HEK293 (cell line): ENCODE results near the gene BICD1.

Source experiments
- CTCF ChIA-PET: fragments of 350-600 bp; formaldehyde crosslinking; extraction: SDS; loops from one replicate; lab custom pipeline; 2021; ENCODE audit warnings: antibody characterized with exemption; lab: Yijun Ruan, JAX
- POLR2A ChIA-PET: fragments of 300-600 bp; formaldehyde crosslinking; extraction: SDS; loops from one replicate; lab custom pipeline; 2020; ENCODE audit warnings: antibody characterized with exemption, inconsistent platforms; lab: Yijun Ruan, JAX
- H3K27ac ChIP-seq: fragments of 200-500 bp; sonication (Bioruptor generic); 2 replicates; pipeline ENCODE4 v1.5.1; 2014; ENCODE audit warnings: low read depth, low read length, control low read depth, inconsistent platforms; ENCODE audit errors: extremely low read depth
- H3K36me3 ChIP-seq, 2 experiments: fragments of 200-500 bp in 1 of 2; sonication (Bioruptor generic) in 1 of 2; 1 replicate in 1 of 2; 2 replicates in 1 of 2; pipeline ENCODE4 v1.5.1; 2014 to 2017; ENCODE audit warnings: inconsistent platforms in 2 of 2, low read length in 2 of 2; ENCODE audit not compliant: control insufficient read depth in 2 of 2, insufficient read depth in 1 of 2
- H3K4me1 ChIP-seq: fragments of 200-500 bp; sonication (Bioruptor generic); 2 replicates; pipeline ENCODE4 v1.5.1; 2014; ENCODE audit warnings: mild to moderate bottlenecking, low read length, inconsistent platforms; ENCODE audit not compliant: control insufficient read depth, insufficient read depth
- H3K4me3 ChIP-seq: 2 replicates; pipeline ENCODE4 v1.5.1; 2011; ENCODE audit warnings: low read depth, mild to moderate bottlenecking, control low read depth, low read length, moderate library complexity
- H3K9me3 ChIP-seq: fragments of 200-500 bp; sonication (Bioruptor generic); 2 replicates; pipeline ENCODE4 v1.5.1; 2014; ENCODE audit warnings: low read depth, low read length, inconsistent platforms; ENCODE audit not compliant: control insufficient read depth, insufficient read depth
- AEBP2 ChIP-seq: fragments of 450-650 bp; formaldehyde crosslinking; IDR thresholded peaks from 2 replicates; pipeline ENCODE4 v1.5.1; 2016; ENCODE audit warnings: missing biosample characterization, missing genetic modification characterization, borderline replicate concordance
- ELK4 ChIP-seq: IDR thresholded peaks from 2 replicates; pipeline ENCODE4 v1.6.1; 2011; ENCODE audit warnings: mild to moderate bottlenecking, low read depth, low read length, borderline replicate concordance
- HOXC10 ChIP-seq: sonication (generic); formaldehyde crosslinking; IDR thresholded peaks from 2 replicates; pipeline ENCODE4 v1.8.1; 2023; ENCODE audit warnings: mild to moderate bottlenecking, missing genetic modification reagents
- OVOL3 ChIP-seq: fragments of 450-650 bp; formaldehyde crosslinking; IDR thresholded peaks from 2 replicates; pipeline ENCODE4 v1.5.1; 2016; ENCODE audit warnings: missing biosample characterization, missing genetic modification characterization
- RBAK ChIP-seq: fragments of 450-650 bp; formaldehyde crosslinking; IDR thresholded peaks from 2 replicates; pipeline ENCODE4 v1.5.1; 2016; ENCODE audit warnings: missing biosample characterization, missing genetic modification characterization
- REPIN1 ChIP-seq: fragments of 450-650 bp; formaldehyde crosslinking; IDR thresholded peaks from 2 replicates; pipeline ENCODE4 v1.5.1; 2017; ENCODE audit warnings: missing biosample characterization, missing genetic modification characterization, low read depth
- SCRT2 ChIP-seq: fragments of 450-650 bp; formaldehyde crosslinking; IDR thresholded peaks from 2 replicates; pipeline ENCODE4 v1.5.1; 2016; ENCODE audit warnings: missing biosample characterization, missing genetic modification characterization
- TCF7L2 ChIP-seq: IDR thresholded peaks from 2 replicates; pipeline ENCODE4 v1.6.1; 2011; ENCODE audit warnings: low read depth, mild to moderate bottlenecking, inconsistent platforms, low read length, moderate library complexity, borderline replicate concordance
- TSHZ1 ChIP-seq: fragments of 450-650 bp; formaldehyde crosslinking; IDR thresholded peaks from 2 replicates; pipeline ENCODE4 v1.5.1; 2016; ENCODE audit warnings: missing biosample characterization, missing genetic modification characterization, borderline replicate concordance
- ZBTB21 ChIP-seq: fragments of 450-650 bp; formaldehyde crosslinking; IDR thresholded peaks from 2 replicates; pipeline ENCODE4 v1.5.1; 2017; ENCODE audit warnings: missing biosample characterization, missing genetic modification characterization
- ZBTB6 ChIP-seq: fragments of 450-650 bp; formaldehyde crosslinking; IDR thresholded peaks from 2 replicates; pipeline ENCODE4 v1.5.1; 2017; ENCODE audit warnings: missing biosample characterization, missing genetic modification characterization
- ZFP3 ChIP-seq: fragments of 450-650 bp; formaldehyde crosslinking; IDR thresholded peaks from 2 replicates; pipeline ENCODE4 v1.5.1; 2016; ENCODE audit warnings: low read depth, missing biosample characterization, missing genetic modification characterization
- ZNF138 ChIP-seq: fragments of 450-650 bp; formaldehyde crosslinking; IDR thresholded peaks from 2 replicates; pipeline ENCODE4 v1.5.1; 2016; ENCODE audit warnings: missing biosample characterization, missing genetic modification characterization, borderline replicate concordance
- ZNF174 ChIP-seq: fragments of 450-650 bp; formaldehyde crosslinking; IDR thresholded peaks from 2 replicates; pipeline ENCODE4 v1.5.0; 2017; ENCODE audit warnings: missing biosample characterization, mild to moderate bottlenecking, missing genetic modification characterization
- ZNF202 ChIP-seq: fragments of 450-650 bp; formaldehyde crosslinking; IDR thresholded peaks from 2 replicates; pipeline ENCODE4 v1.5.1; 2016; ENCODE audit warnings: missing biosample characterization, missing genetic modification characterization, borderline replicate concordance
- ZNF292 ChIP-seq: fragments of 450-650 bp; formaldehyde crosslinking; IDR thresholded peaks from 2 replicates; pipeline ENCODE4 v1.5.1; 2016; ENCODE audit warnings: low read depth, missing biosample characterization, missing genetic modification characterization, borderline replicate concordance
- ZNF302 ChIP-seq: fragments of 450-650 bp; formaldehyde crosslinking; IDR thresholded peaks from 2 replicates; pipeline ENCODE4 v1.5.1; 2016; ENCODE audit warnings: missing biosample characterization, missing genetic modification characterization, low read depth
- ZNF341 ChIP-seq: fragments of 450-650 bp; formaldehyde crosslinking; IDR thresholded peaks from 2 replicates; pipeline ENCODE4; 2016; ENCODE audit warnings: low read depth, missing biosample characterization, missing genetic modification characterization
- ZNF366 ChIP-seq: fragments of 450-650 bp; formaldehyde crosslinking; conservative IDR thresholded peaks from 2 replicates; pipeline ENCODE4 v1.5.1; 2016; ENCODE audit warnings: missing biosample characterization, missing genetic modification characterization
- ZNF416 ChIP-seq: fragments of 450-650 bp; formaldehyde crosslinking; IDR thresholded peaks from 2 replicates; pipeline ENCODE4 v1.5.1; 2016; ENCODE audit warnings: missing biosample characterization, missing genetic modification characterization
- ZNF510 ChIP-seq: fragments of 450-650 bp; formaldehyde crosslinking; IDR thresholded peaks from 2 replicates; pipeline ENCODE4 v1.5.1; 2018; ENCODE audit warnings: mild to moderate bottlenecking, missing genetic modification characterization, missing biosample characterization; ENCODE audit not compliant: insufficient replicate concordance
- ZNF530 ChIP-seq: fragments of 450-650 bp; formaldehyde crosslinking; IDR thresholded peaks from 2 replicates; pipeline ENCODE4 v1.5.1; 2016; ENCODE audit warnings: low read depth, missing biosample characterization, missing genetic modification characterization
- ZNF544 ChIP-seq: fragments of 450-650 bp; formaldehyde crosslinking; IDR thresholded peaks from 2 replicates; pipeline ENCODE4 v1.5.0; 2017; ENCODE audit warnings: missing biosample characterization, missing genetic modification characterization
- ZNF549 ChIP-seq: fragments of 450-650 bp; IDR thresholded peaks from 2 replicates; pipeline ENCODE4 v1.5.1; 2018; ENCODE audit warnings: missing biosample characterization, missing genetic modification characterization, mild to moderate bottlenecking, inconsistent platforms, moderate library complexity
- ZNF558 ChIP-seq: fragments of 450-650 bp; formaldehyde crosslinking; IDR thresholded peaks from 2 replicates; pipeline ENCODE4 v1.5.1; 2016; ENCODE audit warnings: missing biosample characterization, missing genetic modification characterization
- ZNF596 ChIP-seq: fragments of 450-650 bp; IDR thresholded peaks from 2 replicates; pipeline ENCODE4 v1.5.0; 2018; ENCODE audit warnings: missing biosample characterization, mild to moderate bottlenecking, missing genetic modification characterization, moderate library complexity
- ZNF624 ChIP-seq: fragments of 450-650 bp; formaldehyde crosslinking; IDR thresholded peaks from 2 replicates; pipeline ENCODE4 v1.5.1; 2017; ENCODE audit warnings: missing biosample characterization, missing genetic modification characterization
- ZNF629 ChIP-seq: fragments of 450-650 bp; formaldehyde crosslinking; IDR thresholded peaks from 2 replicates; pipeline ENCODE4 v1.5.1; 2017; ENCODE audit warnings: missing biosample characterization, missing genetic modification characterization
- ZNF658 ChIP-seq: fragments of 450-650 bp; formaldehyde crosslinking; IDR thresholded peaks from 2 replicates; pipeline ENCODE4; 2016; ENCODE audit warnings: missing biosample characterization, missing genetic modification characterization
- ZNF664 ChIP-seq: fragments of 450-650 bp; formaldehyde crosslinking; IDR thresholded peaks from 2 replicates; pipeline ENCODE4 v1.5.1; 2016; ENCODE audit warnings: missing biosample characterization, missing genetic modification characterization
- ZNF76 ChIP-seq: fragments of 450-650 bp; formaldehyde crosslinking; IDR thresholded peaks from 2 replicates; pipeline ENCODE4; 2016; ENCODE audit warnings: low read depth, missing biosample characterization, missing genetic modification characterization, borderline replicate concordance
- ZNF837 ChIP-seq: fragments of 450-650 bp; formaldehyde crosslinking; IDR thresholded peaks from 2 replicates; pipeline ENCODE4 v1.5.1; 2016; ENCODE audit warnings: missing biosample characterization, missing genetic modification characterization

Gene BICD1

GRCh38 chr12:32229971-32230612 lies 123.4 kb downstream of the BICD1 start:
- Histone ChIP-seq H3K27ac (no peak overlapping the region), H3K9me3 (no peaks in the 10 kb centered on the region), H3K4me1 (no peaks in the 10 kb centered on the region), H3K4me3 (no peak overlapping the region), H3K36me3 (peaks cover 0 to 9% of the 10 kb centered on the region in 2 experiments; a peak in 1 of 3 replicates)
- CTCF ChIA-PET: no interaction called here
- POLR2A ChIA-PET: no interaction called here
- TF ChIP-seq ZBTB6 (tag by site-specific recombination) (no peak), ZNF549 (tag by site-specific recombination) (no peak), ZNF664 (tag by site-specific recombination) (peak; percentile 37; the same call in 1 of the 2 replicates), AEBP2 (peak; percentile 75; the same call in 1 of the 2 replicates), ZNF837 (no peak), ZNF558 (tag by site-specific recombination) (0 out of 2 replicates have a peak, but pooled peaks have one; percentile 41), ZNF366 (tag by site-specific recombination) (no peak), TSHZ1 (tag by site-specific recombination) (no peak), ZNF76 (no peak), ZNF341 (tag by site-specific recombination) (no peak), ELK4 (no peak), ZNF202 (tag by site-specific recombination) (peak; percentile 73; the same call in 1 of the 2 replicates), ZFP3 (no peak), REPIN1 (tag by site-specific recombination) (no peak), ZNF302 (tag by site-specific recombination) (no peak), ZNF292 (tag by site-specific recombination) (no peak), ZNF624 (tag by site-specific recombination) (no peak), ZNF596 (tag by site-specific recombination) (no peak), SCRT2 (no peak), ZNF658 (tag by site-specific recombination) (no peak), ZNF510 (tag by site-specific recombination) (peak; percentile 76), HOXC10 (CRISPR knock-in tag) (no peak), ZNF416 (tag by site-specific recombination) (no peak), ZNF530 (tag by site-specific recombination) (0 out of 2 replicates have a peak, but pooled peaks have one; percentile 36), OVOL3 (tag by site-specific recombination) (no peak), TCF7L2 (no peak), ZNF138 (tag by site-specific recombination) (0 out of 2 replicates have a peak, but pooled peaks have one; percentile 53), ZNF629 (tag by site-specific recombination) (0 out of 2 replicates have a peak, but pooled peaks have one; percentile 24), ZBTB21 (tag by site-specific recombination) (no peak), ZNF174 (tag by site-specific recombination) (no peak), ZNF544 (tag by site-specific recombination) (no peak), RBAK (tag by site-specific recombination) (no peak)
